ENCODE measurements around the gene GNE. TPM values are rescaled to one million over a fixed set of nuclear protein-coding genes. Genes with fewer than 3 reads are reported as not detected.

Gene GNE
- total RNA-seq, 1 experiment from 2014 or later, result 4.6 TPM

GRCh38 chr9:36293171-36293570 is 34.9 kb upstream of the GNE start:
- ChIA-PET POLR2A (no interaction called here), CTCF (no interaction called here)
- Mint-ChIP-seq H3K27me3 (ENCODE audit: low read depth) (no peaks in the 10 kb centered on the region), H3K9me3 (no peaks in the 10 kb centered on the region), H3K4me1 (peaks cover 10% of the 10 kb centered on the region), H3K27ac (0 out of 2 replicates have a peak overlapping the region, but pooled peaks have one; percentile 10), H3K36me3 (no peaks in the 10 kb centered on the region), H3K4me3 (no peak overlapping the region)
- ATAC-seq, result no peak
- no peak for TF ChIP-seq HMGA2 (CRISPR knock-in tag; IDR thresholded peaks at IDR 0.05)
- no peak for TF ChIP-seq HMGXB4 (CRISPR knock-in tag; IDR thresholded peaks at IDR 0.05)
- TF ChIP-seq, protein P1, sequence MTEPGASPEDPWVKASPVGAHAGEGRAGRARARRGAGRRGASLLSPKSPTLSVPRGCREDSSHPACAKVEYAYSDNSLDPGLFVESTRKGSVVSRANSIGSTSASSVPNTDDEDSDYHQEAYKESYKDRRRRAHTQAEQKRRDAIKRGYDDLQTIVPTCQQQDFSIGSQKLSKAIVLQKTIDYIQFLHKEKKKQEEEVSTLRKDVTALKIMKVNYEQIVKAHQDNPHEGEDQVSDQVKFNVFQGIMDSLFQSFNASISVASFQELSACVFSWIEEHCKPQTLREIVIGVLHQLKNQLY (CRISPR knock-in tag; IDR thresholded peaks at IDR 0.05), result no peak
- TF ChIP-seq SP1 (CRISPR knock-in tag; conservative IDR thresholded peaks at IDR 0.05), result no peak
- TF ChIP-seq SMAD3 (CRISPR knock-in tag; IDR thresholded peaks at IDR 0.05; ENCODE audit: borderline replicate concordance), result no peak
- no peak for TF ChIP-seq EMX1 (CRISPR knock-in tag; IDR thresholded peaks at IDR 0.05)
- no peak for TF ChIP-seq FOXJ3 (CRISPR knock-in tag; IDR thresholded peaks at IDR 0.05; ENCODE audit: borderline replicate concordance)
- TF ChIP-seq MYBL2 (CRISPR knock-in tag; IDR thresholded peaks at IDR 0.05), result no peak
- no peak for TF ChIP-seq ZNF263 (CRISPR knock-in tag; IDR thresholded peaks at IDR 0.05; ENCODE audit: low read depth)
- no peak for TF ChIP-seq ZNF121 (CRISPR knock-in tag; IDR thresholded peaks at IDR 0.05)
- TF ChIP-seq ESRRA (CRISPR knock-in tag; IDR thresholded peaks at IDR 0.05; ENCODE audit: borderline replicate concordance), result no peak
- no peak for TF ChIP-seq KAT7 (CRISPR knock-in tag; IDR thresholded peaks at IDR 0.05; ENCODE audit: borderline replicate concordance)
- DNase-seq (ENCODE audit: low spot score), result no peak

- H3K9me3 Mint-ChIP-seq, result no peaks in the 10 kb centered on the region
- no peaks in the 10 kb centered on the region for H3K27me3 Mint-ChIP-seq (ENCODE audit: low read depth)
- TF ChIP-seq ZBTB21 (CRISPR knock-in tag; IDR thresholded peaks at IDR 0.05; ENCODE audit: borderline replicate concordance), result no peak
- no peak for TF ChIP-seq ZNF219 (CRISPR knock-in tag; IDR thresholded peaks at IDR 0.05; ENCODE audit: borderline replicate concordance)
- no peak for TF ChIP-seq ZMAT4 (CRISPR knock-in tag; IDR thresholded peaks at IDR 0.05)
- no peak for TF ChIP-seq ZNF671 (CRISPR knock-in tag; IDR thresholded peaks at IDR 0.05)
- TF ChIP-seq ZNF396 (CRISPR knock-in tag; IDR thresholded peaks at IDR 0.05; ENCODE audit: borderline replicate concordance), result no peak
- TF ChIP-seq SP1 (CRISPR knock-in tag; conservative IDR thresholded peaks at IDR 0.05), result no peak
- TF ChIP-seq, protein P2, sequence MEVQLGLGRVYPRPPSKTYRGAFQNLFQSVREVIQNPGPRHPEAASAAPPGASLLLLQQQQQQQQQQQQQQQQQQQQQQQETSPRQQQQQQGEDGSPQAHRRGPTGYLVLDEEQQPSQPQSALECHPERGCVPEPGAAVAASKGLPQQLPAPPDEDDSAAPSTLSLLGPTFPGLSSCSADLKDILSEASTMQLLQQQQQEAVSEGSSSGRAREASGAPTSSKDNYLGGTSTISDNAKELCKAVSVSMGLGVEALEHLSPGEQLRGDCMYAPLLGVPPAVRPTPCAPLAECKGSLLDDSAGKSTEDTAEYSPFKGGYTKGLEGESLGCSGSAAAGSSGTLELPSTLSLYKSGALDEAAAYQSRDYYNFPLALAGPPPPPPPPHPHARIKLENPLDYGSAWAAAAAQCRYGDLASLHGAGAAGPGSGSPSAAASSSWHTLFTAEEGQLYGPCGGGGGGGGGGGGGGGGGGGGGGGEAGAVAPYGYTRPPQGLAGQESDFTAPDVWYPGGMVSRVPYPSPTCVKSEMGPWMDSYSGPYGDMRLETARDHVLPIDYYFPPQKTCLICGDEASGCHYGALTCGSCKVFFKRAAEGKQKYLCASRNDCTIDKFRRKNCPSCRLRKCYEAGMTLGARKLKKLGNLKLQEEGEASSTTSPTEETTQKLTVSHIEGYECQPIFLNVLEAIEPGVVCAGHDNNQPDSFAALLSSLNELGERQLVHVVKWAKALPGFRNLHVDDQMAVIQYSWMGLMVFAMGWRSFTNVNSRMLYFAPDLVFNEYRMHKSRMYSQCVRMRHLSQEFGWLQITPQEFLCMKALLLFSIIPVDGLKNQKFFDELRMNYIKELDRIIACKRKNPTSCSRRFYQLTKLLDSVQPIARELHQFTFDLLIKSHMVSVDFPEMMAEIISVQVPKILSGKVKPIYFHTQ (CRISPR knock-in tag; IDR thresholded peaks at IDR 0.05), result no peak
- TF ChIP-seq NR2C2 (CRISPR knock-in tag; IDR thresholded peaks at IDR 0.05), result no peak
- TF ChIP-seq GABPB1 (CRISPR knock-in tag; IDR thresholded peaks at IDR 0.05), result no peak
- TF ChIP-seq, protein P3, sequence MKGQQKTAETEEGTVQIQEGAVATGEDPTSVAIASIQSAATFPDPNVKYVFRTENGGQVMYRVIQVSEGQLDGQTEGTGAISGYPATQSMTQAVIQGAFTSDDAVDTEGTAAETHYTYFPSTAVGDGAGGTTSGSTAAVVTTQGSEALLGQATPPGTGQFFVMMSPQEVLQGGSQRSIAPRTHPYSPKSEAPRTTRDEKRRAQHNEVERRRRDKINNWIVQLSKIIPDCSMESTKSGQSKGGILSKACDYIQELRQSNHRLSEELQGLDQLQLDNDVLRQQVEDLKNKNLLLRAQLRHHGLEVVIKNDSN (CRISPR knock-in tag; IDR thresholded peaks at IDR 0.05), result no peak
- TF ChIP-seq NFE2L1 (CRISPR knock-in tag; IDR thresholded peaks at IDR 0.05), result no peak
- TF ChIP-seq ELF4 (CRISPR knock-in tag; IDR thresholded peaks at IDR 0.05; ENCODE audit: low read depth), result no peak
- no peak for TF ChIP-seq CREB1 (CRISPR knock-in tag; IDR thresholded peaks at IDR 0.05)
- DNase-seq (ENCODE audit: low spot score), result peak; percentile 23
- peak; percentile 89 for ATAC-seq
- no peak overlapping the region for H3K4me3 Mint-ChIP-seq
- peaks cover 10% of the 10 kb centered on the region for H3K4me1 Mint-ChIP-seq
- ChIA-PET CTCF (no interaction called here), POLR2A (interaction anchor here (0.7 kb wide), 1 partner anchor 10 kb away, joined by 3 read pairs; no protein-coding TSS in a partner anchor)
- peak overlapping the region; percentile 52 for H3K27ac Mint-ChIP-seq
- no peaks in the 10 kb centered on the region for H3K36me3 Mint-ChIP-seq
Observed at GRCh38 chr9:36292641-36293040, 34.4 kb upstream of the GNE start.
